Measurements from ENCODE around the gene LOXL1.
"Not testable (repeated sequence)": the region's sequence is repeated elsewhere in the genome, so short reads cannot be mapped to it uniquely, and the experiment has no call there.

Gene LOXL1

GRCh38 chr15:73964736-73965093, 38.5 kb downstream of the LOXL1 start:
- in situ Hi-C loops (cut with MboI; ENCODE audit: low pct_unique_long_range_greater_than_20kb, low sequenced_read_pairs, unreplicated experiment), result no loop called here
- DNase-seq (ENCODE audit: low spot score), result peak; percentile 82
- peak; percentile 97 for TF ChIP-seq CTCF (IDR thresholded peaks at IDR 0.05; ENCODE audit: extremely low read depth, insufficient read depth, missing control alignments)

- TF ChIP-seq CTCF (IDR thresholded peaks at IDR 0.05; ENCODE audit: extremely low read depth, insufficient read depth, missing control alignments), result no peak
- DNase-seq (ENCODE audit: low spot score), result no peak
- in situ Hi-C loops (cut with MboI; ENCODE audit: low pct_unique_long_range_greater_than_20kb, low sequenced_read_pairs, unreplicated experiment), result no loop called here
Observed at GRCh38 chr15:73965094-73965757, 39.0 kb downstream of the LOXL1 start.

- TF ChIP-seq CTCF (IDR thresholded peaks at IDR 0.05; ENCODE audit: extremely low read depth, insufficient read depth, missing control alignments), result no peak
- peak; percentile 76 for DNase-seq (ENCODE audit: low spot score)
- in situ Hi-C loops (cut with MboI; ENCODE audit: low pct_unique_long_range_greater_than_20kb, low sequenced_read_pairs, unreplicated experiment), result no loop called here
Observed at GRCh38 chr15:73965758-73966113, 39.5 kb downstream of the LOXL1 start.

- no peak for DNase-seq (ENCODE audit: low spot score)
- in situ Hi-C loops (cut with MboI; ENCODE audit: low pct_unique_long_range_greater_than_20kb, low sequenced_read_pairs, unreplicated experiment), result no loop called here
- no peak for TF ChIP-seq CTCF (IDR thresholded peaks at IDR 0.05; ENCODE audit: extremely low read depth, insufficient read depth, missing control alignments)
Observed at GRCh38 chr15:73968461-73968860, 42.2 kb downstream of the LOXL1 start.

GRCh38 chr15:73969151-73969759, 43.0 kb downstream of the LOXL1 start:
- in situ Hi-C loops (cut with MboI; ENCODE audit: low pct_unique_long_range_greater_than_20kb, low sequenced_read_pairs, unreplicated experiment), result no loop called here
- TF ChIP-seq CTCF (IDR thresholded peaks at IDR 0.05; ENCODE audit: extremely low read depth, insufficient read depth, missing control alignments), result no peak
- no peak for DNase-seq (ENCODE audit: low spot score)

- in situ Hi-C loops (cut with MboI; ENCODE audit: low pct_unique_long_range_greater_than_20kb, low sequenced_read_pairs, unreplicated experiment), result no loop called here
- peak; percentile 84 for DNase-seq (ENCODE audit: low spot score)
- TF ChIP-seq CTCF (IDR thresholded peaks at IDR 0.05; ENCODE audit: extremely low read depth, insufficient read depth, missing control alignments), result peak; percentile 88
Observed at GRCh38 chr15:73972984-73973682, 46.9 kb downstream of the LOXL1 start.

GRCh38 chr15:73973683-73974200, 47.5 kb downstream of the LOXL1 start:
- in situ Hi-C loops (cut with MboI; ENCODE audit: low pct_unique_long_range_greater_than_20kb, low sequenced_read_pairs, unreplicated experiment), result not testable (repeated sequence)

GRCh38 chr15:73975440-73976125, 49.3 kb downstream of the LOXL1 start:
- in situ Hi-C loops (cut with MboI; ENCODE audit: low pct_unique_long_range_greater_than_20kb, low sequenced_read_pairs, unreplicated experiment), result not testable (repeated sequence)

More at GRCh38 chr15:73973683-73974200, 47.5 kb downstream of the LOXL1 start:
- not testable (repeated sequence) for DNase-seq (ENCODE audit: low spot score)

More at GRCh38 chr15:73975440-73976125, 49.3 kb downstream of the LOXL1 start:
- DNase-seq (ENCODE audit: low spot score), result not testable (repeated sequence)

Measured in GM13977 (cell line).